CD14-positive monocyte (primary cell): ENCODE data around the gene B3GLCT. TPM values are rescaled to one million over a fixed set of nuclear protein-coding genes. Genes with fewer than 3 reads are reported as not detected.

Experiments used
- DNase-seq, 3 donors: peaks; one replicate each; pipeline ENCODE4 v3.0.0-alpha.2; 2011 to 2022
- H2AFZ ChIP-seq: 2 replicates; pipeline ENCODE4 v1.6.0; 2012; ENCODE audit warnings: mild to moderate bottlenecking, low read depth, low read length, inconsistent platforms; ENCODE audit not compliant: insufficient read depth, poor library complexity, severe bottlenecking
- H3K27ac ChIP-seq, 2 donors: 1 replicate in 1 of 2; 2 replicates in 1 of 2; pipeline ENCODE4 v1.5.1; 2012 to 2013; ENCODE audit warnings: low read length in 2 of 2, control low read depth in 1 of 2, inconsistent platforms in 1 of 2, low read depth in 1 of 2, mild to moderate bottlenecking in 1 of 2
- H3K27me3 ChIP-seq, 2 donors: one replicate each; pipeline versions ENCODE4 v1.6.0 to v1.6.1; 2011 to 2013; ENCODE audit warnings: low read length in 2 of 2; ENCODE audit not compliant: control insufficient read depth in 2 of 2, insufficient read depth in 2 of 2
- H3K36me3 ChIP-seq, 2 donors: replicated peaks in 1 of 2; 1 replicate in 1 of 2; 2 replicates in 1 of 2; pipeline versions ENCODE4 v1.5.1 to v1.6.1; 2012 to 2013; ENCODE audit warnings: low read length in 2 of 2, control low read depth in 1 of 2, inconsistent platforms in 1 of 2, mild to moderate bottlenecking in 1 of 2; ENCODE audit not compliant: insufficient read depth in 2 of 2, control insufficient read depth in 1 of 2
- H3K4me1 ChIP-seq, 2 donors: 1 replicate in 1 of 2; 2 replicates in 1 of 2; pipeline versions ENCODE4 v1.5.1 to v1.6.1; 2012 to 2013; ENCODE audit warnings: low read length in 2 of 2, control low read depth in 1 of 2, inconsistent platforms in 1 of 2, mild to moderate bottlenecking in 1 of 2, moderate library complexity in 1 of 2; ENCODE audit not compliant: insufficient read depth in 2 of 2, control insufficient read depth in 1 of 2
- H3K4me2 ChIP-seq: replicated peaks from 2 replicates; pipeline ENCODE3; 2012; ENCODE audit warnings: low read length, moderate library complexity, mild to moderate bottlenecking; ENCODE audit not compliant: poor library complexity, severe bottlenecking; ENCODE audit errors: extremely low read depth
- H3K4me3 ChIP-seq, 3 experiments: fragments of 200-600 bp in 1 of 3; sonication (generic) in 1 of 3; replicated peaks in 1 of 3; 1 replicate in 2 of 3; 2 replicates in 1 of 3; pipeline ENCODE4 v1.5.1; 2011 to 2013; ENCODE audit warnings: low read length in 3 of 3, mild to moderate bottlenecking in 3 of 3, control low read depth in 2 of 3, low read depth in 2 of 3, inconsistent platforms in 1 of 3, moderate library complexity in 1 of 3
- H3K79me2 ChIP-seq: 2 replicates; pipeline ENCODE4 v1.6.0; 2012; ENCODE audit warnings: mild to moderate bottlenecking, control low read depth, inconsistent platforms, low read length, moderate library complexity; ENCODE audit not compliant: insufficient read depth
- H3K9ac ChIP-seq: 2 replicates; pipeline ENCODE4 v1.6.0; 2017; ENCODE audit warnings: low read length, mild to moderate bottlenecking; ENCODE audit not compliant: insufficient read depth, poor library complexity, severe bottlenecking
- H3K9me3 ChIP-seq, 2 donors: replicated peaks in 1 of 2; 1 replicate in 1 of 2; 2 replicates in 1 of 2; pipeline versions ENCODE4 v1.5.1 to v1.6.1; 2012 to 2013; ENCODE audit warnings: low read length in 2 of 2, control low read depth in 1 of 2; ENCODE audit not compliant: control insufficient read depth in 1 of 2, insufficient read depth in 1 of 2
- H4K20me1 ChIP-seq: 2 replicates; pipeline ENCODE4 v1.6.0; 2012; ENCODE audit warnings: mild to moderate bottlenecking, low read length, control low read depth, moderate library complexity; ENCODE audit not compliant: insufficient read depth
- H3K27ac Mint-ChIP-seq, 7 donors: one replicate each; pipeline ENCODE4 v1.8.0; 2020; ENCODE audit warnings: mild to moderate bottlenecking in 7 of 7, mixed read lengths in 7 of 7, moderate library complexity in 6 of 7, inconsistent platforms in 2 of 7
- H3K27me3 Mint-ChIP-seq, 3 donors: one replicate each; pipeline ENCODE4 v1.8.0; 2021 to 2022; ENCODE audit warnings: low read depth in 3 of 3, mild to moderate bottlenecking in 3 of 3, mixed read lengths in 3 of 3, moderate library complexity in 3 of 3, inconsistent platforms in 1 of 3
- H3K36me3 Mint-ChIP-seq, 2 donors: one replicate each; pipeline ENCODE4 v1.8.0; 2020; ENCODE audit warnings: mixed read lengths in 2 of 2, inconsistent platforms in 1 of 2, mild to moderate bottlenecking in 1 of 2
- H3K4me1 Mint-ChIP-seq: one replicate; pipeline ENCODE4 v1.8.0; 2020; ENCODE audit warnings: mild to moderate bottlenecking, mixed read lengths
- H3K4me3 Mint-ChIP-seq, 2 donors: one replicate each; pipeline ENCODE4 v1.8.0; 2020; ENCODE audit warnings: mild to moderate bottlenecking in 2 of 2, mixed read lengths in 2 of 2, moderate library complexity in 1 of 2
- H3K9me3 Mint-ChIP-seq, 7 donors: one replicate each; pipeline ENCODE4 v1.8.0; 2020 to 2022; ENCODE audit warnings: mixed read lengths in 7 of 7, mild to moderate bottlenecking in 6 of 7, moderate library complexity in 6 of 7, inconsistent platforms in 2 of 7
- WGBS: methylation state at CpG from one replicate; pipeline ENCODE4 v1.1.5; 2013; ENCODE audit warnings: missing lambda C conversion rate; ENCODE audit not compliant: insufficient coverage; 5-methylcytosine and 5-hydroxymethylcytosine counted together
- intact Hi-C, 2 donors: fragments of 100-400 bp; cut with micrococcal nuclease; formaldehyde crosslinking; loops; one replicate each; pipeline versions ENCODE4 v1.15.0 to v1.15.1; 2023
- polyA plus RNA-seq, 3 donors: library from polyadenylated mRNA; depleted of rRNA in 1 of 3; unstranded in 2 of 3; stranded (reverse) in 1 of 3; fragments of 300-500 nt in 2 of 3; fragments of >200 nt in 1 of 3; fragmentation: Illumina TruSeq in 2 of 3; gene quantifications; 1 replicate in 2 of 3; 2 replicates in 1 of 3; pipeline ENCODE4 v1.2.3, GENCODE V29; 2012 to 2021
- TF ChIP-seq, protein P1 (sequence below): fragments of 200-600 bp; IDR thresholded peaks from one replicate; pipeline ENCODE4 v1.8.0; 2022; ENCODE audit warnings: antibody characterized with exemption, mild to moderate bottlenecking

The B3GLCT gene
- polyA plus RNA-seq, 3 donors = 0.63 to 2.0 (median 2.0) TPM

DNA sequence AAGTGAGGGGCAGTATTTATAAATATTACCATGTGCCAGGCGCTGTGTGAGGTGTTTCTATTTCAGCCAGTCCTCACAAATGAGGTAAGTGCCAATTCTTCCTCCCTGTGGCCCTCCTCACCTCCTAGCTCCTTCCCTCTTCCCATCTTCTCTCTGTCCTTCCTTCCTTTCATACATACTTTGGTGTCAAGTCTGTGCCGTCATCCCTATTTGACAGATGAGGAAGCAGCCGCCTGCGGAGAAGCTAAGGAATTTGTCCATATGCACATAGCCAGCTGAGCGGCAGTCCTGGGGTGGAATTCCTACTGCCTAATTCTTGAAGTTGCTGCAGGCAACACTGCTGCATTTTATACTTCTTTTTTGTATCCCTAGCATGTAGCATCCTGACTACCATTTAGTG, 150.8 kb downstream of the B3GLCT start:
- Histone ChIP-seq H3K9me3 (peaks cover 12 to 14% of the 10 kb centered on the region in 2 donors), H3K36me3 (no peaks in the 10 kb centered on the region), H3K79me2 (no peaks in the 10 kb centered on the region), H3K4me3 (no peak overlapping the region), H3K4me1 (no peaks in the 10 kb centered on the region), H3K27ac (no peak overlapping the region), H3K4me2 (no peak overlapping the region), H3K27me3 (peaks cover 2 to 17% of the 10 kb centered on the region in 2 donors), H2AFZ (no peak overlapping the region), H3K9ac (no peak overlapping the region), H4K20me1 (no peaks in the 10 kb centered on the region)
- no peak for DNase-seq
- H3K4me3 Mint-ChIP-seq = no peak overlapping the region
- 86% methylated on average over 1 of the region's 5 CpGs for WGBS
- intact Hi-C loops = no loop called here
- H3K27ac Mint-ChIP-seq = peak overlapping the region in 1 of 7 donors; percentile 4
- H3K27me3 Mint-ChIP-seq = peaks cover 10 to 20% (median 13%) of the 10 kb centered on the region in 3 donors
- no peaks in the 10 kb centered on the region for H3K36me3 Mint-ChIP-seq
- TF ChIP-seq, protein P1, sequence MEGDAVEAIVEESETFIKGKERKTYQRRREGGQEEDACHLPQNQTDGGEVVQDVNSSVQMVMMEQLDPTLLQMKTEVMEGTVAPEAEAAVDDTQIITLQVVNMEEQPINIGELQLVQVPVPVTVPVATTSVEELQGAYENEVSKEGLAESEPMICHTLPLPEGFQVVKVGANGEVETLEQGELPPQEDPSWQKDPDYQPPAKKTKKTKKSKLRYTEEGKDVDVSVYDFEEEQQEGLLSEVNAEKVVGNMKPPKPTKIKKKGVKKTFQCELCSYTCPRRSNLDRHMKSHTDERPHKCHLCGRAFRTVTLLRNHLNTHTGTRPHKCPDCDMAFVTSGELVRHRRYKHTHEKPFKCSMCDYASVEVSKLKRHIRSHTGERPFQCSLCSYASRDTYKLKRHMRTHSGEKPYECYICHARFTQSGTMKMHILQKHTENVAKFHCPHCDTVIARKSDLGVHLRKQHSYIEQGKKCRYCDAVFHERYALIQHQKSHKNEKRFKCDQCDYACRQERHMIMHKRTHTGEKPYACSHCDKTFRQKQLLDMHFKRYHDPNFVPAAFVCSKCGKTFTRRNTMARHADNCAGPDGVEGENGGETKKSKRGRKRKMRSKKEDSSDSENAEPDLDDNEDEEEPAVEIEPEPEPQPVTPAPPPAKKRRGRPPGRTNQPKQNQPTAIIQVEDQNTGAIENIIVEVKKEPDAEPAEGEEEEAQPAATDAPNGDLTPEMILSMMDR = no peak
- no peaks in the 10 kb centered on the region for H3K4me1 Mint-ChIP-seq
- H3K9me3 Mint-ChIP-seq = peaks cover 5 to 24% (median 18%) of the 10 kb centered on the region in 7 donors

DNA sequence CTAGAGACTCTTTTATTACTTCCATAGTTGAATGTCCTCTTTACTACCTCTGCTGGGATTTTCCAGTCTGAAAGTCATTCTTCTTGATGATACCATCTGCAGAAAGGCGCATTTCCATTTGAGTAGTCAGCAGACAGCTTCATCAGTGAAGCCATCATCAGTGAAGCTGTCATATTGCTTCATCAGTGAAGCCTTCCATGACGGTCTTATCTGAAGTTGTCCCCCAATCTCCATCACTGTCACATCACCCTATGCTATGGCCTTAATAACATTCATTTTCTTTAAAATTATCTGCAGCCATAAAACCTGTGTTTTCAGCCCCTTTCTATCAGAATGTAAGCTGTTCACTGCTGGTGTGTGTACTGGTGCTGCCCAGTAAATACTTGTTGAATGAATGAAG, 151.6 kb downstream of the B3GLCT start:
- TF ChIP-seq, protein P1 = no peak
- Mint-ChIP-seq H3K36me3 (no peaks in the 10 kb centered on the region), H3K27me3 (peaks cover 10 to 20% (median 13%) of the 10 kb centered on the region in 3 donors), H3K9me3 (peaks cover 11 to 31% (median 23%) of the 10 kb centered on the region in 7 donors), H3K4me1 (no peaks in the 10 kb centered on the region), H3K4me3 (no peak overlapping the region), H3K27ac (no peak overlapping the region)
- H3K79me2 ChIP-seq = no peaks in the 10 kb centered on the region
- DNase-seq = no peak
- H3K27me3 ChIP-seq = peaks cover 2 to 17% of the 10 kb centered on the region in 2 donors
- H3K36me3 ChIP-seq = no peaks in the 10 kb centered on the region
- H3K27ac ChIP-seq = no peak overlapping the region
- 85% methylated on average over 1 of the region's 2 CpGs for WGBS
- H2AFZ ChIP-seq = no peak overlapping the region
- H3K4me1 ChIP-seq = no peaks in the 10 kb centered on the region
- peaks cover 14 to 16% of the 10 kb centered on the region in 2 donors for H3K9me3 ChIP-seq
- no peaks in the 10 kb centered on the region for H4K20me1 ChIP-seq
- intact Hi-C loops = no loop called here
- no peak overlapping the region for H3K4me3 ChIP-seq
- H3K4me2 ChIP-seq = no peak overlapping the region
- no peak overlapping the region for H3K9ac ChIP-seq
